ENCODE data around the gene MSH3.
"Not testable (repeated sequence)": the region's sequence is repeated elsewhere in the genome, so short reads cannot be mapped to it uniquely, and the experiment has no call there.

MSH3 gene

DNA sequence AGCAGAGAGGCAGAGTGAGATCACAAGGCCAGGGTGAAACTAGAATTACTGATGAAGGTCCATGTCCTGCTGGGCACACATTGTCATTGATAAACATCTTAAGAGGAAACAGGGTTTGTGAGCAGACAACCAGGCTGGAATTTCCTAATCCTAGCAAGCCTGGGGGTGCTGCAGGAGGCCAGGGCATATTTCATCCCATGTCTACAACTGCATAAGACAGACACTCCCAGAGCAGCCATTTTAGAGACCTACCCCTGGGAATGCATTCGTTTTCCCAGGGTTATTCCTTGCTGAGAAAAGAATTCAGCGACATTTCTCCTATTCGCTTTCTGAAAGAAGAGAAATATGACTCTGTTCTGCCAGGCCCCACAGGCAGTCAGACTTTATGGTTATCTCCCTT lies 248.2 kb downstream of the MSH3 start:
- not testable (repeated sequence) for H3K27me3 Mint-ChIP-seq; H3K4me3 Mint-ChIP-seq; H3K4me1 Mint-ChIP-seq (ENCODE audit: low read depth); DNase-seq; H3K27ac Mint-ChIP-seq
- Mint-ChIP-seq H3K9me3 (peaks cover 17% of the 10 kb centered on the region), H3K36me3 (ENCODE audit: low read depth) (peaks cover 21% of the 10 kb centered on the region)

DNA sequence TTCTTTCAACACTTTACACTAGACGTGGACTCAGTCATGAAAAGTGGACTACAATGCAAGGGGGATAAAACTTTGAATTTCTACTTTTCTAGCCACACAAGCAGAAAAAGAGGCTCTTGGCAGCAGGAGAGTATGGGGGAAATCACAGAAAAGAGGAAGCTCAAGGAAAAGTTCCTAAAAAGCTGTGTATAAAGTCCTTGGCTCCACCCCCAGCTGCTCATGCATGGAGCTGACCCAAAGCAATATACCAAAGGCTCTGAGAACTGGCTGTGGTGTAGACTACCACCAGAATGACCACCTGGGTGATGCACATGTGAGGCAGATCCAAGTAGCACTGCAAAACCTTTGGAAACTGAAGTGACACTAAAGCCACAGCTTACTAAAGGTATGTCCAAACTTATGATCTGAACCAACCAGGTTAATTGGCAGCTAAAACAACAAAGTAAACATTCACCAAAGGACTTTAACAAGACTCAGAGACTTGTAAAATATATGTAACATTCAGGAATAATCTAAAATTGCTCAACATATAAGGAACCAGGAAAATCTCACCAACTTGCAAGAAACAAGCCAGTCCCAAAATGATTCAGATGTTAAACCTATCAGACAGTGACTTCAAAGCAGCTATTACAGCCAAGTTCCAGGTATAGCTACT lies 250.2 kb downstream of the MSH3 start:
- H3K27ac Mint-ChIP-seq = no peak overlapping the region
- H3K27me3 Mint-ChIP-seq = no peaks in the 10 kb centered on the region
- H3K4me1 Mint-ChIP-seq (ENCODE audit: low read depth) = no peaks in the 10 kb centered on the region
- no peak overlapping the region for H3K4me3 Mint-ChIP-seq
- DNase-seq = no peak
- H3K36me3 Mint-ChIP-seq (ENCODE audit: low read depth) = peaks cover 20% of the 10 kb centered on the region
- peaks cover 17% of the 10 kb centered on the region for H3K9me3 Mint-ChIP-seq

DNA sequence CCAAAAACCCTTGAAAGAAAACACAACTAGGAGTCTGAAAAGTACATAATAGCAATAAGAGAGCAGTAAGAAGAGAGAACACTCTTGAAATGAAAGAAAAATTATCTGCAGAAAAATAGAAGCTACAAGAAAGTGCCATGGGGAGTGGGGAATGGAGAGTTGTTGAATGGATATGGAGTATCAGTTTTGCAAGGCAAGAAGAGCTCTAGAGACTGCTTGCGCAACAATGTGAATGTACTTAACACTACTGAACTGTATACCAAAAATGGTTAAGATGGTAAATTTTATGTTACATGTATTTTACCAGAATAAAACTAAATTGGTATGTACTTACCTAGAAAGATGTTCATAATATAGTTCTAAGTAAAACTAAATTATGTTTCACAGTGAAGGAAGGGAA lies 251.0 kb downstream of the MSH3 start:
- no peaks in the 10 kb centered on the region for H3K4me1 Mint-ChIP-seq (ENCODE audit: low read depth)
- no peak for DNase-seq
- H3K4me3 Mint-ChIP-seq = no peak overlapping the region
- H3K36me3 Mint-ChIP-seq (ENCODE audit: low read depth) = peaks cover 17% of the 10 kb centered on the region
- peaks cover 17% of the 10 kb centered on the region for H3K9me3 Mint-ChIP-seq
- H3K27me3 Mint-ChIP-seq = no peaks in the 10 kb centered on the region
- H3K27ac Mint-ChIP-seq = no peak overlapping the region

DNA sequence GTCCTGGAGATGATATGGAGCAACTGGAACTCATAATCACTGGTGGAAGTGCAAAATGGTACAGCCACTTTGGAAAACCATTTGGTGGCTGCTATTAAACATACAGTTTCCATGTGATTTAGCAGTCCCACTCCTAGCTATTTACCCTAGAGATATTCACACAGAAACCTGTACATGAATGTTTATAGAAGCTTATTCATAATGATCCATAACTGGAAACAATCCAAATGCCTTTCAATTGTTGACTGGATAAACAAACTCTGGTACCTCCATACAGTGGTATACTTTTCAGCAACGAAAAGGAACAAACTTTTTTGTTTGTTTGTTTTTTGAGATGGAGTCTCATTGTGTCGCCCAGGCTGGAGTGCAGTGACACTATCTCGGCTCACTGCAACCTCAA lies 258.0 kb downstream of the MSH3 start:
- Mint-ChIP-seq H3K27me3 (no peaks in the 10 kb centered on the region), H3K4me1 (ENCODE audit: low read depth) (peaks cover 3% of the 10 kb centered on the region), H3K36me3 (ENCODE audit: low read depth) (no peaks in the 10 kb centered on the region), H3K27ac (no peak overlapping the region), H3K9me3 (no peaks in the 10 kb centered on the region), H3K4me3 (no peak overlapping the region)
- no peak for DNase-seq

DNA sequence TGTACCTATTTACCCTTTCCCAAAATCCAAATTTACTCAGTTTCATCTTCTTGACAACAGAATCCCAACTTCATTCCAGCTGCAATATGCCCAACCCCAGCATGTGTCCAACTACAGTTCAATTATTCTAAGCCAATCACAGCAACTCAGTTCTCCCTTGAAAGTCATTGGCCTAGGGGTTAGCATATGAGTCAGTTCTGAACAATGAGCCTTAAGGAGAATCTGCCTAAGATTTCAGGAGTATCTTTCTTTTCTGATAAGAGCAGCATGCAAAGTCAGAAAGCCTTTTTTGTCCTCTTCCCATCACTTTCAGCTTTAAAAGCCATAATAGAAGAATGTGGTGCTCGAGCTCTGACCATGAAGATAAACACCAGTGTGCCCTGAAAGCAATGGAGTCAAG lies 261.3 kb downstream of the MSH3 start:
- DNase-seq = no peak
- H3K4me1 Mint-ChIP-seq (ENCODE audit: low read depth) = peaks cover 5% of the 10 kb centered on the region
- H3K36me3 Mint-ChIP-seq (ENCODE audit: low read depth) = no peaks in the 10 kb centered on the region
- no peak overlapping the region for H3K4me3 Mint-ChIP-seq
- H3K27me3 Mint-ChIP-seq = no peaks in the 10 kb centered on the region
- H3K27ac Mint-ChIP-seq = no peak overlapping the region
- H3K9me3 Mint-ChIP-seq = no peaks in the 10 kb centered on the region

DNA sequence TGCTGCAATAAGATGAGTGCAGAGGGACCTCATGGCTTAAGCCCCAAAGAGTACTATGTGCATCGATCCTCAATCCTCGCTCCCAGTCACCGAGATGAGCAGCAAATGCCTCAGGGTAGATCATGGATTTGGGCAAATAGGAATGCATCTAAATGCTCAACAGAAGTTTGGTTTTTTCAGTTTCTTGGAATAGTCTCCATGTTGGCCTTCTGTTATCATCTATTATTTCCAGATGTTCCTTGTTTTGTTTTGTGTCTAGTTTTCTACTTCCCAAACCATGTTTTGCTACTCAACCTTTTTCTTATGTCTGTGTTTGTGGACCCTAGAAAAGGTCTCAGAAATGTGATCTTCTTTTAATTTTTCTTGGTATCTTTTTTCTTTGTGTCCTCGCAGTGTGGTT lies 262.2 kb downstream of the MSH3 start:
- Mint-ChIP-seq H3K27me3 (no peaks in the 10 kb centered on the region), H3K27ac (no peak overlapping the region), H3K9me3 (no peaks in the 10 kb centered on the region), H3K4me1 (ENCODE audit: low read depth) (peaks cover 5% of the 10 kb centered on the region), H3K4me3 (no peak overlapping the region), H3K36me3 (ENCODE audit: low read depth) (no peaks in the 10 kb centered on the region)
- no peak for DNase-seq

DNA sequence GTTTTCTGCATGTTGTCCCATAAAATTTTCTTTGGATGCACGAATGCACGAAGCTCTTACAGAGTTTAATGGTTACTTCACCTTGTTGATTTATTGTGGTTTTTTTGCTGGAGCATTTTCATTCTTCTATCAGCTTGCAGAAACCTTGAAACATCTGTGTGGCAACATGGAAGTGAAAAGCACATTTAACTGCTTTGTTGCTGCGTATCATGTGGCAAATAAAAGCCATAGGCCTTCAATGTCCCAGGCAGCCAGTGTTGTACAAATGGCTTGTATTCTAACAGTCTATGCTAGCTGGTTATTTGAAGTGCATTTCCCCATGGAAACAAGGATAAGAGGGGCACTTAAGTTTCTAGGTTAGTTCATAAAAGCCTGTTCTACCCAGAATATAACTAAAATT lies 263.2 kb downstream of the MSH3 start:
- no peaks in the 10 kb centered on the region for H3K27me3 Mint-ChIP-seq
- H3K4me3 Mint-ChIP-seq = no peak overlapping the region
- H3K27ac Mint-ChIP-seq = no peak overlapping the region
- no peaks in the 10 kb centered on the region for H3K36me3 Mint-ChIP-seq (ENCODE audit: low read depth)
- H3K9me3 Mint-ChIP-seq = no peaks in the 10 kb centered on the region
- no peak for DNase-seq
- H3K4me1 Mint-ChIP-seq (ENCODE audit: low read depth) = peaks cover 5% of the 10 kb centered on the region

DNA sequence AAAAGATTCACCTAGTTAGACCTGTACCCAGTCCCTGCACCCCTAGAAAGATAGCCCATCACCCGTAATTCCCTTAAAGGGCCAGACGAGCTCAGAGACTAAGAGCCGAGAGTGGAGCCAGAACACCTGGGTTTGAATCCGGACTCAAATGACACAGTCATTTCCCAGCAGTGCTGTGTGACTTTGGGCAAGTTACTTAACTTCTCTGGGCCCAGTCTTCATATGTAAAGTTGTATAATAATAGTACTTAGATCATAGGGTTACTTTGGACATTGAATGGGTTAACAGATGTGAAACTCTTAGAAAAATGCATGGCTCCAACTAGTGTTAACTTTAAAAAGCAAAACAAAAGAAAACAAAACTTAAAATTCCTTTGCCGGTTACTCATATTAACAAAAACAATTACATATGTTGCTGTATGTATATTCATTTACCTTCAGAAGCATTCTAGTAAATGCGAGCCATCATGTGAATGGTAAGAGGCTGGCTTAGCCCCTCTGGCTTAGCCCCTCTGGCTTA lies 265.3 kb downstream of the MSH3 start:
- no peak overlapping the region for H3K4me3 Mint-ChIP-seq
- H3K9me3 Mint-ChIP-seq = no peaks in the 10 kb centered on the region
- H3K27ac Mint-ChIP-seq = no peak overlapping the region
- no peak for DNase-seq
- peaks cover 5% of the 10 kb centered on the region for H3K4me1 Mint-ChIP-seq (ENCODE audit: low read depth)
- H3K27me3 Mint-ChIP-seq = no peaks in the 10 kb centered on the region
- H3K36me3 Mint-ChIP-seq (ENCODE audit: low read depth) = no peaks in the 10 kb centered on the region

DNA sequence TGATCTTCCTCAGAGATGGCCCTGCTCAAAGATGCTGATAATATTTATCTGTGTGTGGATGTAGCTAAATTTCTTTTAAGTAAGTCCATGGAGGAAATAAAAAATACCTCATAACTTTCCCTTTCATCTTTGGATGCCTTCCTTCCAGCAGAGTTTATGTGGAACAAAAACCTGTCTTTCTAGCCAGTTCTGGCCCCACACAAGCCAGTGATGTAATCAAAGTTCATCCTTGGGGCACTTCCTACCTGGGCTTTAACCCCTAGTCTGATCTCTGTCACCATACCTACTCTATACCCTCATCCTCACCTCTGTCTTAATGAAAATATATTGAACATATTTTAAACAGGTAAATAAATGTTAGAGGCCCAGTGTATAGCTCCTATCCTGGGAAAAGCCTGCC lies 265.9 kb downstream of the MSH3 start:
- H3K4me1 Mint-ChIP-seq (ENCODE audit: low read depth) = peaks cover 5% of the 10 kb centered on the region
- no peak overlapping the region for H3K27ac Mint-ChIP-seq
- H3K27me3 Mint-ChIP-seq = no peaks in the 10 kb centered on the region
- H3K9me3 Mint-ChIP-seq = no peaks in the 10 kb centered on the region
- H3K36me3 Mint-ChIP-seq (ENCODE audit: low read depth) = no peaks in the 10 kb centered on the region
- no peak overlapping the region for H3K4me3 Mint-ChIP-seq
- DNase-seq = no peak

DNA sequence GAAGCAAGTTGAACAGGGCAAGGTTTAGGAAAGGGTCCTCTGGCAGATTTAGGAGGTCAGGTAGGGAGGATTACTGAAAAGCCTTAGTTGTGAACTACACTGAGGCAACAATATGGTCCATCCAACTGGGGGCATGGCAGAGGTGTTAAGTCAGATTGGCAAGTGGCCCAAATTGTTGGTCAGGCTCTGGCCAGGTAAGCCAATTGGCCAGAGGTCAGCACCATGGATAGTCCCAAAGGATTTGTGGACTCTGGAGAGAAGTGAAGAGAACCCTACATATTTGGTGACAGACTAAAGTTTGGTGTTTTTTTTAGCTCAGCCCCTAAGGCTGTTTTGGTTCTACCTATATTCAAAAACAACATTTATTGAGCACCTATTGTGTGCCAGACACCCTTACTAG lies 266.6 kb downstream of the MSH3 start:
- peaks cover 11% of the 10 kb centered on the region for H3K4me1 Mint-ChIP-seq (ENCODE audit: low read depth)
- H3K36me3 Mint-ChIP-seq (ENCODE audit: low read depth) = no peaks in the 10 kb centered on the region
- no peaks in the 10 kb centered on the region for H3K9me3 Mint-ChIP-seq
- H3K4me3 Mint-ChIP-seq = no peak overlapping the region
- no peak for DNase-seq
- no peak overlapping the region for H3K27ac Mint-ChIP-seq
- H3K27me3 Mint-ChIP-seq = no peaks in the 10 kb centered on the region

DNA sequence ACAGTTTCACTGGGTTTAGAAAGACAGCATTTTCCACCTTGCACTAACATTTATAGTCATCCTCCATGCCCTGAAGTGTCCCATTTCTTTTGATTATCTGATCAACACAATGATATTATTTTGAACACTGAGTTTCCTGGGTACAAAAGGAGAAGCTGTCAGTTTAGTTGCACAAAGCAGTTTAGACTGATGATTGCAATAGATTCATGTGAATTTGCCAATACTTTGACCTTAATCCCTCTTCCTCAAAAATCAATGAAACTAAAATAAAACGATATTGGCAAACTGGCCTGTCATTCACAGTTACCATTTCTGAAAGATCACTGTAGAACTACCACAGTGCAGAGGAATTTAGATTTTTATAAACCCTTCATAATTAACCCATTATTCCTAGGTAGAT lies 271.5 kb downstream of the MSH3 start:
- peaks cover 12% of the 10 kb centered on the region for H3K4me1 Mint-ChIP-seq (ENCODE audit: low read depth)
- H3K4me3 Mint-ChIP-seq = no peak overlapping the region
- no peak for DNase-seq
- H3K9me3 Mint-ChIP-seq = no peaks in the 10 kb centered on the region
- no peaks in the 10 kb centered on the region for H3K36me3 Mint-ChIP-seq (ENCODE audit: low read depth)
- no peaks in the 10 kb centered on the region for H3K27me3 Mint-ChIP-seq
- H3K27ac Mint-ChIP-seq = no peak overlapping the region

Measured in activated T-cell treated with anti-CD3 and anti-CD28 coated beads, Interleukin-2, amount 50 U/mL, for 24 hours (primary cell).